NCI-H526 treated with DMSO at 0.1 percent for 48 hours (cell line): ENCODE measurements around the gene MPST.

ENCODE experiments used
- DNase-seq: peaks from one replicate; lab custom pipeline; 2025; lab: John Stamatoyannopoulos, UW

Gene MPST

GRCh38 chr22:37046589-37046988, 27.0 kb downstream of the MPST start:
- DNase-seq: no peak

- no peak for DNase-seq
Measured at GRCh38 chr22:37047006-37047405, 27.5 kb downstream of the MPST start.

GRCh38 chr22:37048133-37048532, 28.6 kb downstream of the MPST start:
- no peak for DNase-seq

- DNase-seq: no peak
Measured at GRCh38 chr22:37049224-37049623, 29.7 kb downstream of the MPST start.

GRCh38 chr22:37050913-37051312, 31.4 kb downstream of the MPST start:
- no peak for DNase-seq

- peak; percentile 3 for DNase-seq
Measured at GRCh38 chr22:37051391-37052385, 32.1 kb downstream of the MPST start, which contains the start of gene KCTD17. Gene KCTD17 (plus strand): TSS chr22:37051742. CDS start chr22:37051761, 19 bp downstream.

- no peak for DNase-seq
Measured at GRCh38 chr22:37052386-37053309, 33.1 kb downstream of the MPST start.

GRCh38 chr22:37053310-37054055, 33.9 kb downstream of the MPST start:
- no peak for DNase-seq

- no peak for DNase-seq
Measured at GRCh38 chr22:37054056-37054395, 34.5 kb downstream of the MPST start.

GRCh38 chr22:37054600-37055365, 35.2 kb downstream of the MPST start:
- DNase-seq: no peak

GRCh38 chr22:37056246-37056645, 36.7 kb downstream of the MPST start:
- DNase-seq: no peak

- DNase-seq: no peak
Measured at GRCh38 chr22:37057226-37057625, 37.7 kb downstream of the MPST start.

GRCh38 chr22:37057796-37058510, 38.4 kb downstream of the MPST start:
- DNase-seq: no peak

GRCh38 chr22:37058917-37059701, 39.6 kb downstream of the MPST start:
- DNase-seq: no peak

- DNase-seq: no peak
Measured at GRCh38 chr22:37059876-37060449, 40.4 kb downstream of the MPST start.

GRCh38 chr22:37060801-37061610, 41.5 kb downstream of the MPST start:
- no peak for DNase-seq

GRCh38 chr22:37061611-37062375, 42.3 kb downstream of the MPST start:
- no peak for DNase-seq

- no peak for DNase-seq
Measured at GRCh38 chr22:37062376-37062675, 42.8 kb downstream of the MPST start.
